ENCODE data around the gene ARL14EPL. TPM values are rescaled to one million over a fixed set of nuclear protein-coding genes. Genes with fewer than 3 reads are reported as not detected.
A peak's percentile ranks its signal among the peaks of the same experiment; 100 is the strongest.

ARL14EPL gene
- not detected in 2 replicates for total RNA-seq
- long read RNA-seq, result 0 reads

DNA sequence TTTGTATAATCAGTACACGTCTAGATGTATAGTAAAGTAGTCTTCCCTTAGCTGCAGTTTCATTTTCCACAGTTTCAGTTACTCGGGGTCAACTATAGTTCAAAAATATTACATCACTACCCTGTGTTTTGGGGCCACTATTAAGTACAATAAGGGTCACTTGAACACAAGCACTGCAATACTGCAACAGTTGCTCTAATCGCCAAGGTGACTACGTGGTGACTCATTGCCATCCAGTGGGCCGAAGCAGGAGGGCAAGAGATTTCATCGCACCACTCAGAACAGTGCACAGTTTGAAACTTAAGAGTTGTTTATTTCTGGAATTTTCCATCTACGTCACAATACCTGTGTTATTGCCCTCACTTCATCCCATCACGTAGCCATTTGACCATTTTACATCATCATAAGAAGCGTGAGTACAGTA is at the start of gene ARL14EPL:
TSS of gene ARL14EPL (plus strand) at position 379 of the 424 bp plus-strand sequence. CDS start 18,994 bp downstream, outside the sequence.
- Mint-ChIP-seq H3K4me3 (no peak within 1 kb of the TSS), H3K36me3 (ENCODE audit: low read depth) (no peaks in the 10 kb centered on the region), H3K9me3 (peaks cover 2% of the 10 kb centered on the region), H3K27ac (ENCODE audit: unreplicated experiment) (no peak within 1 kb of the TSS), H3K4me1 (no peaks in the 10 kb centered on the region), H3K27me3 (ENCODE audit: low read depth) (no peaks in the 10 kb centered on the region)
- TF ChIP-seq, protein P1, sequence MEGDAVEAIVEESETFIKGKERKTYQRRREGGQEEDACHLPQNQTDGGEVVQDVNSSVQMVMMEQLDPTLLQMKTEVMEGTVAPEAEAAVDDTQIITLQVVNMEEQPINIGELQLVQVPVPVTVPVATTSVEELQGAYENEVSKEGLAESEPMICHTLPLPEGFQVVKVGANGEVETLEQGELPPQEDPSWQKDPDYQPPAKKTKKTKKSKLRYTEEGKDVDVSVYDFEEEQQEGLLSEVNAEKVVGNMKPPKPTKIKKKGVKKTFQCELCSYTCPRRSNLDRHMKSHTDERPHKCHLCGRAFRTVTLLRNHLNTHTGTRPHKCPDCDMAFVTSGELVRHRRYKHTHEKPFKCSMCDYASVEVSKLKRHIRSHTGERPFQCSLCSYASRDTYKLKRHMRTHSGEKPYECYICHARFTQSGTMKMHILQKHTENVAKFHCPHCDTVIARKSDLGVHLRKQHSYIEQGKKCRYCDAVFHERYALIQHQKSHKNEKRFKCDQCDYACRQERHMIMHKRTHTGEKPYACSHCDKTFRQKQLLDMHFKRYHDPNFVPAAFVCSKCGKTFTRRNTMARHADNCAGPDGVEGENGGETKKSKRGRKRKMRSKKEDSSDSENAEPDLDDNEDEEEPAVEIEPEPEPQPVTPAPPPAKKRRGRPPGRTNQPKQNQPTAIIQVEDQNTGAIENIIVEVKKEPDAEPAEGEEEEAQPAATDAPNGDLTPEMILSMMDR (conservative IDR thresholded peaks at IDR 0.05), result peak; percentile 23
- no peak for DNase-seq (ENCODE audit: low read depth, low spot score)

DNA sequence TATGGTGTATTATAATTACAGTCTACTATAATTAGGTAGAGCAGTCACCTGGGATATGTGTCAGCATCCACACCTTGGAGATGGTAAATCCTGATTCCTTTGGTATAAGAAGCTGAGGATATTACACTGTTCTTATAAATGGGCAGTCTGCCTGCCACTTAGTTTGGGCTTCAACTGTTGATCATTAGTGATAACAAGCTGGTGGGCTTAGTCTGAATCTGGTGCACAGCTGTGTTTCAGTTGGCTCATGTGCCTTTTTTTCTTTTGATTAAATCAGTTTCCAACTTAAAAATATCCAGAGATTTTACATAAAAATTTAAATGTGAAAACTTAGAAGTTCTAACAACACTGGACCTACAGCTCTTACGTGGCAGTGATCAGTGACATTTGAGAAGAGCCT is 48.8 kb upstream of the ARL14EPL start:
- no peaks in the 10 kb centered on the region for H3K36me3 Mint-ChIP-seq (ENCODE audit: low read depth)
- no peak overlapping the region for H3K27ac Mint-ChIP-seq (ENCODE audit: unreplicated experiment)
- H3K27me3 Mint-ChIP-seq (ENCODE audit: low read depth), result no peaks in the 10 kb centered on the region
- H3K9me3 Mint-ChIP-seq, result no peaks in the 10 kb centered on the region
- DNase-seq (ENCODE audit: low read depth, low spot score), result no peak
- H3K4me1 Mint-ChIP-seq, result no peaks in the 10 kb centered on the region
- H3K4me3 Mint-ChIP-seq, result no peak overlapping the region
- TF ChIP-seq, protein P1 (conservative IDR thresholded peaks at IDR 0.05), result no peak

DNA sequence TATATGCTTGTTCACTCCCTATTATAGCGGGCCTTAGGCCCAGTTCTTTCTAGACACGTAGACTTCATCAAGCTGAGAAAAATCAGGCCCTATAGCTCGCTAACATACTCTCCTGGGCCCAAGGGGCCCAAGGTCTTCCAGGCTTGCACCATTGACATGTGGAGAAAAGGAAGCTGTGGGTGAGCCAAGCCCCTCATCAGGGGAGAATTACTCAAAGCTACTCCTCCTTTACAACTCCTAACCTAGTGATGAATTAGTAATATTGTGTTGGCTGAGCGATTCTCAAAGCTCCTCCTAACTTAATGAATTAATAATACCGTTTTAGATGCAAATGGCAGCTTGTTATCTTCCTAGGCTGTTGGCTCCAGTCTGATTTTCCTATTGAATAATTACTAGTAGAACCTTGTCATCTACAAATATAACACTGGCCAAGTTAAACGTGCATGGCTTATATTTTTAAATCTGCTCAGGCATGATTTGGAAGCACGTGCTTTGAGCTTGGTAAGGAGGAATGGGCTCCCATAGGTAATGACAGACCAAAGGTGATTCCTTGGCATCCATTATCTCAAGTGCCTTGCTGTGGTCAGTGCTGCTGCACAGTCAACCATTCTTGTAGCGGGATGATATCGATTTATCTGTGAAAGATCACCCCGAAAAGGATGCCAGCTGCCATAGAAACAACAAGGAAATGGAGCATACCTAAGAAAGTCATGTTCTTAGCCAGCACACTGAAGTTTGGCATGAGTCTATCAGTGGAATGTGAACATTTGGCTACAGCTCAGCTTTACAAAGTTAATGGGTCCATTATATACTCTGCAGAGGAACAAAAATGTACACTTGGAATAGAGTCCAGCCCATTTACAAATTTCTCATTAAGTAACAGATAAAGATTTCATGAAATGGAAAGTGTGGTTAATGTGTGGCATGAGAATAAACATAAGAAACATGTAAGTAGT is 46.2 kb upstream of the ARL14EPL start:
- H3K4me3 Mint-ChIP-seq, result no peak overlapping the region
- H3K27me3 Mint-ChIP-seq (ENCODE audit: low read depth), result no peaks in the 10 kb centered on the region
- H3K9me3 Mint-ChIP-seq, result no peaks in the 10 kb centered on the region
- no peak overlapping the region for H3K27ac Mint-ChIP-seq (ENCODE audit: unreplicated experiment)
- H3K4me1 Mint-ChIP-seq, result no peaks in the 10 kb centered on the region
- DNase-seq (ENCODE audit: low read depth, low spot score), result no peak
- H3K36me3 Mint-ChIP-seq (ENCODE audit: low read depth), result no peaks in the 10 kb centered on the region
- TF ChIP-seq, protein P1 (conservative IDR thresholded peaks at IDR 0.05), result no peak

DNA sequence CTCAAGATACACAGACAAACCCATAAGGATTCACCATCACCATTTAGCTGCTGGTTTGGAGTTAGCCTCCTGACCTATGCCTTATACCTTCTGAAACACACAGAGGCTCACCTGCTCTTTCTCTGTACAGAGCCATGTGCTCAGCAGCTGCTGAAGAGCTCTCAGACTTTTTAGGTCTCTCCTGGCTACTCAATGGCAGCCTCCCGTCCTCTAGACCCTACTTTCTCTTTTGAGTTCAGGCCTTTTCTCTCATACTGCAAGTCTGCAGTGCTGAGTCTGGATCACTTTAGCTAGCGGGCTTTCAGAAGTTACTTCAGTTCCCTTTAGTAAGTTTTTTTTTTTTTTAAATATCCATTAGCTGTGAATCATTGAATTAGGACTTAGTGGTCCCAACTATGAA is 44.3 kb upstream of the ARL14EPL start:
- Mint-ChIP-seq H3K9me3 (no peaks in the 10 kb centered on the region), H3K4me3 (no peak overlapping the region), H3K27ac (ENCODE audit: unreplicated experiment) (no peak overlapping the region), H3K36me3 (ENCODE audit: low read depth) (no peaks in the 10 kb centered on the region), H3K27me3 (ENCODE audit: low read depth) (no peaks in the 10 kb centered on the region), H3K4me1 (no peaks in the 10 kb centered on the region)
- no peak for DNase-seq (ENCODE audit: low read depth, low spot score)
- TF ChIP-seq, protein P1 (conservative IDR thresholded peaks at IDR 0.05), result no peak

DNA sequence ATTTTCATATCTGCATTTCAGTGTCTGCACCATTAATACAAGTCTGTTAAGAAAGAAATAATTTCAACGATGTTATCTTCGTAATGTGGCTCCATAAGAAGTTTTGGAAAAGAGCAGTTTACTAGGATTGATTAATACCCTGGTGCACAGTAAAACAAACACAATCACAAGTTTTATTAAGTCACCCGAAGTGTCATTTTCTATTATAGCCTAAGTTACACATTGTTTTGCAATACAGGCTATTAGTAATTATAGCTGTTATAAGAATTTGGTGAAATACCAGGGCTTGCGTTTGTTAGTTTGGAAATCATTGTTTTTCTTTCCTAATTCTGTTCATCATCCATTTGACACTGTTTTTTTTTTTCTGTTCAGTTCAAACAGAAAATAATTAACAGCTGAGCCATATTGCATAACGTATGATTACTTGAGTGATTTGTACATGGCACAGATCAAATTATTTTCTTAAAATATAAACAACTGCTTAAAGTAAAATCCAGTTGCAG is 39.4 kb upstream of the ARL14EPL start:
- Mint-ChIP-seq H3K27me3 (ENCODE audit: low read depth) (no peaks in the 10 kb centered on the region), H3K27ac (ENCODE audit: unreplicated experiment) (no peak overlapping the region), H3K4me1 (no peaks in the 10 kb centered on the region), H3K4me3 (no peak overlapping the region), H3K36me3 (ENCODE audit: low read depth) (no peaks in the 10 kb centered on the region), H3K9me3 (no peaks in the 10 kb centered on the region)
- TF ChIP-seq, protein P1 (conservative IDR thresholded peaks at IDR 0.05), result no peak
- no peak for DNase-seq (ENCODE audit: low read depth, low spot score)
